ENCODE data around the gene ADK. TPM values are rescaled to one million over a fixed set of nuclear protein-coding genes. Genes with fewer than 3 reads are reported as not detected.

ADK gene
- total RNA-seq, 4 donors from 2014 or later, result 15.9 to 28.8 (median 23.3) TPM

DNA sequence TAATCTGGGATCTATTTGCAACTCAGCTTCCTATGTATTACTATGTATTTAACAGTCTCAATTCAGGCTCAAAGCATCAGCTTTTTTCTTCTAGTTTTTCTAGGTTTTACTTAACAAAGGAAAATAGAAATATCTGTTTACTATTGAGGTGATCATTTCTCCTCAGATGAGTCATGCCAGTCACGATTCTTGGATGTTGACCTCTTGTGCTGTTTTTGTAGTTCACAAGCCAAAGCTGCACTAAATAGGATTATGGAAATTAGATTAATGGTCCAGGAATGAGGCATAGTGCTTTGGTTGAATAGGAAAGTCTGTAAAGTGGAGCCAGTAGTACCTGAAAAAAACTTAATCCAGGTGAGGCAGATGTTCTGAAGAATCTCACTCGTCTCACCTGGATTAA lies 477.1 kb downstream of the ADK start:
- TF ChIP-seq POLR2A (IDR thresholded peaks at IDR 0.05), result no peak
- TF ChIP-seq, protein P1, sequence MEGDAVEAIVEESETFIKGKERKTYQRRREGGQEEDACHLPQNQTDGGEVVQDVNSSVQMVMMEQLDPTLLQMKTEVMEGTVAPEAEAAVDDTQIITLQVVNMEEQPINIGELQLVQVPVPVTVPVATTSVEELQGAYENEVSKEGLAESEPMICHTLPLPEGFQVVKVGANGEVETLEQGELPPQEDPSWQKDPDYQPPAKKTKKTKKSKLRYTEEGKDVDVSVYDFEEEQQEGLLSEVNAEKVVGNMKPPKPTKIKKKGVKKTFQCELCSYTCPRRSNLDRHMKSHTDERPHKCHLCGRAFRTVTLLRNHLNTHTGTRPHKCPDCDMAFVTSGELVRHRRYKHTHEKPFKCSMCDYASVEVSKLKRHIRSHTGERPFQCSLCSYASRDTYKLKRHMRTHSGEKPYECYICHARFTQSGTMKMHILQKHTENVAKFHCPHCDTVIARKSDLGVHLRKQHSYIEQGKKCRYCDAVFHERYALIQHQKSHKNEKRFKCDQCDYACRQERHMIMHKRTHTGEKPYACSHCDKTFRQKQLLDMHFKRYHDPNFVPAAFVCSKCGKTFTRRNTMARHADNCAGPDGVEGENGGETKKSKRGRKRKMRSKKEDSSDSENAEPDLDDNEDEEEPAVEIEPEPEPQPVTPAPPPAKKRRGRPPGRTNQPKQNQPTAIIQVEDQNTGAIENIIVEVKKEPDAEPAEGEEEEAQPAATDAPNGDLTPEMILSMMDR (IDR thresholded peaks at IDR 0.05 in 4 of 5, conservative IDR thresholded peaks at IDR 0.05 in 1 of 5), result no peak
- intact Hi-C loops (cut with DNase I; ENCODE audit: low total_unique reads) (no loop called here), in situ Hi-C loops (cut with MboI; ENCODE audit: low sequenced_read_pairs in 4 of 4) (no loop called here)
- Histone ChIP-seq H3K4me3 (no peak overlapping the region), H3K4me1 (no peaks in the 10 kb centered on the region), H3K9me3 (no peaks in the 10 kb centered on the region), H3K27ac (no peak overlapping the region), H3K36me3 (no peaks in the 10 kb centered on the region), H3K27me3 (no peaks in the 10 kb centered on the region)
- no peak for DNase-seq
- ATAC-seq, result no peak

DNA sequence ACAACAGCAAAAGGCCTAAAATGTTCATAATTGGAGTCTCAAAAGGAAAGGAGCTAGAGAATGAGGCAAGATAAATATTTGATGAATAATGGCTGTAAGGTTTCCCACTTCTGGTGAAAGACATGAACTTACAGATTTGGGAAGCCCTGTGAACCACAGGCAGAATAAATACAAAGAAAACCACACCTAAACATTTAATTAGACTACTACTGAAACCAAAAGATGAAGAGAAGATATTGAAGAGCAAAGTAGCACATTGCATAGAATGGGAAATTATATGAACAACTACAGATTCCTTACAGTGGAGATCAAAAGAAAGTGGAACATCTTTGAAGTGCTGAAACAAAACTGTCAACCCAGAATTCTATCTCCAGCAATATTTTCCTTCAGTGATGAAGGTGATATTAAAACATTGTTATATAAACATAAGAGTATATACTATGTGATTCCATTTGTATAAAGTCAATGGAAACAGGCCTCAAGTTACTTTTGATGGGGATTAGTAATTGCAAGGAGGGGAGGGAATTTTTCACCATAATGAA lies 484.0 kb downstream of the ADK start:
- Histone ChIP-seq H3K4me3 (no peak overlapping the region), H3K27ac (no peak overlapping the region), H3K4me1 (peaks cover 6 to 9% of the 10 kb centered on the region in 2 donors), H3K9me3 (peaks cover 0 to 4% (median 0%) of the 10 kb centered on the region in 3 donors), H3K36me3 (peaks cover 0 to 4% of the 10 kb centered on the region in 2 donors), H3K27me3 (no peaks in the 10 kb centered on the region)
- ATAC-seq (no peak), DNase-seq (no peak)
- in situ Hi-C loops (cut with MboI; ENCODE audit: low sequenced_read_pairs in 4 of 4) (no loop called here), intact Hi-C loops (cut with DNase I; ENCODE audit: low total_unique reads) (no loop called here)
- no peak for TF ChIP-seq POLR2A (IDR thresholded peaks at IDR 0.05)
- TF ChIP-seq, protein P1 (IDR thresholded peaks at IDR 0.05 in 4 of 5, conservative IDR thresholded peaks at IDR 0.05 in 1 of 5), result no peak

DNA sequence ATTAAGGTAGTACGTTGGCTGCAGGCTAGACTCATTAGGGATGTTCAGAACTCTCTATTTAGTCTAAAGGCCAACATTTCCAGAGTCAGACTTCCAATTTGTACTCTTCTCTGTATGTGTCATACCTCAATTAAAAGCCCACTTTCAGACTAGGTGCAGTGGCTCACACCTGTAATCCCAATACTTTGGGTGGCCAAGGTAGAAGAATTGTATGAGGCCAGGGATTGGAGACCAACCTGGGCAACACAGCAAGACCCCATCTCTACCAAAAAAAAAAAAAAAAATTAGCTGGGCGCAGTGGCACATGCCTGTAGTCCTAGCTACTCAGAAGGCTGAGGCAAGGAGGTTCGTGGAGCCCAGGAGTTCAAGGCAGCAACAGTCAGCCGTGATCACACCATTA lies 484.6 kb downstream of the ADK start:
- in situ Hi-C loops (cut with MboI; ENCODE audit: low sequenced_read_pairs in 4 of 4), result no loop called here

DNA sequence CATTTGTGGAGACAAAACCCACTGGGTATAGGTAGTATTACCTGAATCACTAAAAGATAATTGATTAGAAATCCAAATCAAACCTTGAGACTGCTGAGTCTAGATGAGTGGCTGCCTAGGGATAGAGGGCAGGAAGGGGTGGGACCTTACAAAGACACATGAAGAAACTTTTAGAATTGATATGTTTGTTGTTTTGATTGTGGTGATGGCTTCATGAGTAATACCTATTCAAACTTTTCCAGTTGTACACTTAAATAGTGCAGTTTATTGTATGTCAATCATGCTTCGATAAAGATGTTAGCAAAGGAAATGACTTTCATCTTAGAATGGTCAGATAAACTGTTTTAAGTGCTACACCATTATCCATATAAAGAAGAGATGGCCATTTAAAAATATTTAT lies 486.7 kb downstream of the ADK start:
- intact Hi-C loops (cut with DNase I; ENCODE audit: low total_unique reads), result no loop called here
- H3K9me3 ChIP-seq, result peaks cover 0 to 4% (median 0%) of the 10 kb centered on the region in 3 donors
- peaks cover 0 to 4% of the 10 kb centered on the region in 2 donors for H3K36me3 ChIP-seq
- in situ Hi-C loops (cut with MboI; ENCODE audit: low sequenced_read_pairs in 4 of 4), result no loop called here
- no peak for ATAC-seq
- no peak overlapping the region for H3K4me3 ChIP-seq
- H3K27ac ChIP-seq, result no peak overlapping the region
- H3K27me3 ChIP-seq, result no peaks in the 10 kb centered on the region
- DNase-seq, result no peak
- peaks cover 16 to 18% of the 10 kb centered on the region in 2 donors for H3K4me1 ChIP-seq
- TF ChIP-seq POLR2A (IDR thresholded peaks at IDR 0.05), result no peak
- TF ChIP-seq, protein P1 (IDR thresholded peaks at IDR 0.05 in 4 of 5, conservative IDR thresholded peaks at IDR 0.05 in 1 of 5), result no peak

More for the DNA sequence above, 484.6 kb downstream of the ADK start:
- TF ChIP-seq, protein P1 (IDR thresholded peaks at IDR 0.05 in 4 of 5, conservative IDR thresholded peaks at IDR 0.05 in 1 of 5), result no peak
- TF ChIP-seq POLR2A (IDR thresholded peaks at IDR 0.05), result no peak
- H3K4me1 ChIP-seq, result peaks cover 12 to 15% of the 10 kb centered on the region in 2 donors
- no peak overlapping the region for H3K27ac ChIP-seq
- ATAC-seq (no peak), DNase-seq (no peak)
- no peak overlapping the region for H3K4me3 ChIP-seq
- H3K9me3 ChIP-seq, result peaks cover 0 to 4% (median 0%) of the 10 kb centered on the region in 3 donors
- peaks cover 0 to 4% of the 10 kb centered on the region in 2 donors for H3K36me3 ChIP-seq
- no peaks in the 10 kb centered on the region for H3K27me3 ChIP-seq
- intact Hi-C loops (cut with DNase I; ENCODE audit: low total_unique reads), result no loop called here
